ENCODE measurements around the gene ZACN.

DNA sequence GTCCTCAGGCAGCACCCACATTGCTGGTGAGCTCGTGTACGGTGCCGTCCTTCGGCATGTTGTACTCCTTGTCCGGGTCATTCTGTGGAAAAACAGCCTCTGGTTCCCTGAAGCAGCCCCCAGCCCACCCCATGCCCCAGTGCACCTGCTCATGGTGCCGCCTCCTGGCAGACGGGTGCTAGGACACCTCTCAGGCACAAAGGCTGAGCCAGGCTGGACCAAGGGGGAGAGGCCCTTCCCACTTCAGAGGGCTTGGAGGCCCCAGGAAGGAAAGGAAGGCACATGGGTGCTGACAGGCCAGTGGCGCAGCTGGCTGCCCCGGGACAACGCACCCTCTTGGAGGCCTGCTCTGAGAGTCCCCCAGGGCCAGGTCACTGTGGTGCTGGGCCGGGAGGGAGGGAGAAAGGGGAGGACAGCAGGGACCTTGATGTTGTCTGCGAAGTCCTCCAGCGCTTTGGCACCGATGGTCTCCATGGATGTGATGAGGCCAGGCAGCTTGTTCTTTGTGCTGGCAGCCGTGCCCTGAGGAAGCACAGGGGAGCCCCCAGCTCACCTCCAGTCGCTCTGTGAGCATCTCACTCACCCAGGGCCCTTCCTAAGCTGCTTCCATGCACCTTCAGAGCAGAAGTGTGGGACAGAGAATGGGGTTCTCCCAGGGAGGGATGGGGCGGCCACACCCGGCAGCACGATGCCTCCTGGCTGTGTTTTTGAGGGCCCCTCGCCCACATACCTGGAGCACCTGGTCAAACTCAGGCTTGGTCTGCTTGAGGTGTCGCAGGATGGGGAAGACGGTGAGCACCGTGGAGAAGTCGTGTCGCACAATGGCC lies 9.3 kb downstream of the ZACN start:
- no peak for TF ChIP-seq POLR2A (IDR thresholded peaks at IDR 0.05)
- TF ChIP-seq CTCF (IDR thresholded peaks at IDR 0.05), result no peak

Data from prostate gland (tissue), 2 donors.